ENCODE data around the gene RNH1. TPM values are rescaled to one million over a fixed set of nuclear protein-coding genes. Genes with fewer than 3 reads are reported as not detected.

Gene RNH1
- total and polyA plus RNA-seq, 2 of the 8 experiments (the other 6 are each of a cell fraction or from before 2014, with no cell fraction given): 48.7 to 49.8 TPM

DNA sequence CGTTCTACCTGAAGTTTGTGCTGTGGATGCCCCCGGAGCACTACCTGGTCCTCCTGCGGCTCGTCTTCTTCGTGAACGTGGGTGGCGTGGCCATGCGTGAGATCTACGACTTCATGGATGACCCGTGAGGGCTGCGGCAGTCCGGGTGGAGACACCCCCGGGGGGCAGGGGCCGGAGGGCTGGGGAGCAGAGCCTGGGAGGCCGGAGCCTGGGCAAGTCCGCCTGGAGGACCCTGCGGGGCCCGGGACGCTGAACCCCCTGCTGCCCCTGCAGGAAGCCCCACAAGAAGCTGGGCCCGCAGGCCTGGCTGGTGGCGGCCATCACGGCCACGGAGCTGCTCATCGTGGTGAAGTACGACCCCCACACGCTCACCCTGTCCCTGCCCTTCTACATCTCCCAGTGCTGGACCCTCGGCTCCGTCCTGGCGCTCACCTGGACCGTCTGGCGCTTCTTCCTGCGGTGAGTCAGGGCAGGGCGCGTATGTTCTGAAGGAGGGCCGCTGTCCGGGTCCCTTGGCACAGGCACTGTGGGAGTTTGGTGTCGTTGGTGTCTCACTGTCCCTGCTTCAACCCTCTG lies 17.3 kb downstream of the RNH1 start:
- no peak overlapping the region for H3K14ac ChIP-seq (ENCODE audit: insufficient read length)
- peaks cover 2 to 17% (median 5%) of the 10 kb centered on the region in 4 experiments; a peak in 4 of 8 replicates for H3K36me3 ChIP-seq (ENCODE audit: control insufficient read depth in 2 of 4, insufficient read depth in 4 of 4, low read length in 3 of 4)
- DNase-seq (ENCODE audit: low read depth in 1 of 2, low spot score in 2 of 2): no peak
- H3K23me2 ChIP-seq (ENCODE audit: low read depth, low read length): no peaks in the 10 kb centered on the region
- H2BK12ac ChIP-seq (ENCODE audit: low read depth, low read length): no peak overlapping the region
- H3K4me1 ChIP-seq (replicated peaks in 1 of 4; ENCODE audit: control insufficient read depth in 3 of 4, insufficient read depth in 4 of 4, low read length in 3 of 4): no peaks in the 10 kb centered on the region
- no peak overlapping the region for H4K8ac ChIP-seq (ENCODE audit: extremely low read depth, insufficient read depth, low read length)
- POLR2A ChIA-PET (ENCODE audit: partially characterized antibody): interaction anchor here (0.5 to 1.1 kb wide), 5 partner anchors 10 to 200 kb away, joined by 3 to 4 read pairs (median 3); no protein-coding TSS in a partner anchor
- H3K27ac ChIP-seq (ENCODE audit: low read depth, low read length): no peak overlapping the region
- H2AK5ac ChIP-seq (ENCODE audit: low read depth, low read length): no peak overlapping the region
- no peak overlapping the region for H3K56ac ChIP-seq (replicated peaks; ENCODE audit: insufficient read length, low read depth, low read length)
- H2BK20ac ChIP-seq (ENCODE audit: low read length): no peak overlapping the region
- H3K79me2 ChIP-seq (ENCODE audit: control insufficient read depth in 1 of 2, insufficient read depth in 2 of 2, low read length in 2 of 2): peaks cover 0 to 5% of the 10 kb centered on the region in 2 experiments; a peak in 1 of 4 replicates
- no peak overlapping the region for H3K4me2 ChIP-seq (ENCODE audit: insufficient read depth in 1 of 2, low read depth in 2 of 2, low read length in 2 of 2)
- no peak overlapping the region; the same call in 1 of the 2 replicates for H2BK5ac ChIP-seq (ENCODE audit: low read depth, low read length)
- no peak overlapping the region for H3K4me3 ChIP-seq (ENCODE audit: extremely low read depth in 1 of 4, insufficient read depth in 2 of 4, low read depth in 3 of 4, low read length in 4 of 4)
- no peak overlapping the region for H4K5ac ChIP-seq (ENCODE audit: insufficient read length, low read depth, low read length)
- H4K20me1 ChIP-seq (replicated peaks in 1 of 2; ENCODE audit: control insufficient read depth in 1 of 2, insufficient read depth in 2 of 2, low read length in 2 of 2): peaks cover 3 to 6% of the 10 kb centered on the region in 2 experiments
- no peak for FAIRE-seq
- H3K79me1 ChIP-seq (ENCODE audit: low read depth, low read length): peaks cover 8% of the 10 kb centered on the region
- H3K9me3 ChIP-seq (ENCODE audit: insufficient read depth in 2 of 2, low read depth in 1 of 2, low read length in 1 of 2): peaks cover 0 to 7% of the 10 kb centered on the region in 2 experiments; a peak in 1 of 4 replicates
- no peak overlapping the region for H4K91ac ChIP-seq (replicated peaks; ENCODE audit: insufficient read length, low read length)
- no peak overlapping the region for H3K23ac ChIP-seq (ENCODE audit: insufficient read length)
- WGBS, 2 experiments (ENCODE audit: extremely low coverage in 1 of 2, insufficient coverage in 1 of 2, insufficient read length in 1 of 2, insufficient replicate concordance in 2 of 2, low coverage in 1 of 2, low lambda C conversion rate in 2 of 2, missing lambda C conversion rate in 1 of 2): 96% methylated on average over 34 of the region's 37 CpGs; no CpG with 5 or more reads in 1 of the 2 experiments
- H3K4ac ChIP-seq (replicated peaks; ENCODE audit: insufficient read length, low read depth, low read length): no peak overlapping the region
- CTCF ChIA-PET (ENCODE audit: partially characterized antibody): interaction anchor here (0.9 to 1.3 kb wide), 3 partner anchors 17 to 41 kb away, joined by 3 to 4 read pairs (median 3); no protein-coding TSS in a partner anchor
- H2BK120ac ChIP-seq (replicated peaks; ENCODE audit: low read depth, low read length): no peak overlapping the region
- no peak overlapping the region for H2BK15ac ChIP-seq (ENCODE audit: low read length)
- H3K27me3 ChIP-seq (replicated peaks in 1 of 4; ENCODE audit: control insufficient read depth in 3 of 4, extremely low read depth in 1 of 4, insufficient read depth in 3 of 4, low read length in 3 of 4): no peaks in the 10 kb centered on the region
- no peak overlapping the region for H3K9ac ChIP-seq (replicated peaks in 1 of 4; ENCODE audit: extremely low read depth in 1 of 4, low read depth in 3 of 4, low read length in 3 of 4)
- H2AFZ ChIP-seq (ENCODE audit: low read length): no peak overlapping the region
- H3K18ac ChIP-seq (ENCODE audit: extremely low read depth, low read length): no peak overlapping the region
- TF ChIP-seq SIRT6 (IDR thresholded peaks at IDR 0.05; ENCODE audit: low read length) (no peak), HDAC2 (IDR thresholded peaks at IDR 0.05; ENCODE audit: borderline replicate concordance in 1 of 2, low read depth in 2 of 2, low read length in 2 of 2) (no peak), SAP30 (IDR thresholded peaks at IDR 0.05; ENCODE audit: insufficient read depth, insufficient replicate concordance, low read length) (no peak), NANOG (IDR thresholded peaks at IDR 0.05; ENCODE audit: insufficient read depth, low read depth, low read length, poor library complexity, severe bottlenecking) (no peak), SIN3A (conservative IDR thresholded peaks at IDR 0.05 in 1 of 2, IDR thresholded peaks at IDR 0.05 in 1 of 2; ENCODE audit: low read depth in 1 of 2, low read length in 2 of 2) (no peak), RXRA (IDR thresholded peaks at IDR 0.05; ENCODE audit: insufficient read depth, low read depth, low read length) (no peak), EGR1 (IDR thresholded peaks at IDR 0.05; ENCODE audit: borderline replicate concordance, low read depth, low read length) (no peak), GTF2F1 (IDR thresholded peaks at IDR 0.05; ENCODE audit: borderline replicate concordance, low read depth, low read length) (no peak), EZH2 (IDR thresholded peaks at IDR 0.05; ENCODE audit: low read depth, low read length, severe bottlenecking) (no peak), SUZ12 (IDR thresholded peaks at IDR 0.05; ENCODE audit: low read length) (no peak)
- TF ChIP-seq, protein P1, sequence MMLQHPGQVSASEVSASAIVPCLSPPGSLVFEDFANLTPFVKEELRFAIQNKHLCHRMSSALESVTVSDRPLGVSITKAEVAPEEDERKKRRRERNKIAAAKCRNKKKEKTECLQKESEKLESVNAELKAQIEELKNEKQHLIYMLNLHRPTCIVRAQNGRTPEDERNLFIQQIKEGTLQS (IDR thresholded peaks at IDR 0.05; ENCODE audit: insufficient read depth, low read depth, low read length): no peak

Measured in H1 (cell line).